GM12864 (cell line): ENCODE results near the gene SMCO3.

Source experiments
- DNase-seq: peaks from one replicate; pipeline ENCODE4 v3.0.0-alpha.2; 2011; ENCODE audit warnings: low read depth
- H3K4me3 ChIP-seq: 2 replicates; pipeline ENCODE4 v1.5.1; 2011; ENCODE audit warnings: mild to moderate bottlenecking, low read depth, low read length, control low read depth
- TF ChIP-seq, protein P1 (sequence below): IDR thresholded peaks from 2 replicates; pipeline ENCODE4 v1.5.1; 2011; ENCODE audit warnings: low read depth, mild to moderate bottlenecking, moderate library complexity, low read length, control low read depth, inconsistent platforms; ENCODE audit errors: missing control alignments

Gene SMCO3

DNA sequence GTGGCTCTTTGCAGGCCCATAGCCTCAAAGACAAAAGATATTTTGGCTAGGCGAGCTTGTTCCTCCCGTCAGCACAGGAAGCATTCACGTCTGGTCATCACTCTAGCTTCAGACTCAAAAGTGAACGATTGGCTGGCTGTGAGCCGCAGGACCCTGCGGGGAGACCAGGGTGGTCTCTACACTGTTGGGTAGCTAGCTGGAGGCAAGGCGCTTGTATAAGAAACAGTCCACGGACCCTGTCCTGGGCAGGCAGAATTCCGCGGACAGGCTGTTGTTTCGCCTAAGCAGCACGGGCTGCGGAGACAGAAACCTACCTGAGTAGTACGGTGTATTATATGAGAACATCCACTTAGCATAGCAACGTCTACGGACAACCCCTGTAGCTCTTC is 40.3 kb downstream of the SMCO3 start:
- TF ChIP-seq, protein P1, sequence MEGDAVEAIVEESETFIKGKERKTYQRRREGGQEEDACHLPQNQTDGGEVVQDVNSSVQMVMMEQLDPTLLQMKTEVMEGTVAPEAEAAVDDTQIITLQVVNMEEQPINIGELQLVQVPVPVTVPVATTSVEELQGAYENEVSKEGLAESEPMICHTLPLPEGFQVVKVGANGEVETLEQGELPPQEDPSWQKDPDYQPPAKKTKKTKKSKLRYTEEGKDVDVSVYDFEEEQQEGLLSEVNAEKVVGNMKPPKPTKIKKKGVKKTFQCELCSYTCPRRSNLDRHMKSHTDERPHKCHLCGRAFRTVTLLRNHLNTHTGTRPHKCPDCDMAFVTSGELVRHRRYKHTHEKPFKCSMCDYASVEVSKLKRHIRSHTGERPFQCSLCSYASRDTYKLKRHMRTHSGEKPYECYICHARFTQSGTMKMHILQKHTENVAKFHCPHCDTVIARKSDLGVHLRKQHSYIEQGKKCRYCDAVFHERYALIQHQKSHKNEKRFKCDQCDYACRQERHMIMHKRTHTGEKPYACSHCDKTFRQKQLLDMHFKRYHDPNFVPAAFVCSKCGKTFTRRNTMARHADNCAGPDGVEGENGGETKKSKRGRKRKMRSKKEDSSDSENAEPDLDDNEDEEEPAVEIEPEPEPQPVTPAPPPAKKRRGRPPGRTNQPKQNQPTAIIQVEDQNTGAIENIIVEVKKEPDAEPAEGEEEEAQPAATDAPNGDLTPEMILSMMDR, result no peak
- H3K4me3 ChIP-seq, result peak overlapping the region; percentile 81
- no peak for DNase-seq

DNA sequence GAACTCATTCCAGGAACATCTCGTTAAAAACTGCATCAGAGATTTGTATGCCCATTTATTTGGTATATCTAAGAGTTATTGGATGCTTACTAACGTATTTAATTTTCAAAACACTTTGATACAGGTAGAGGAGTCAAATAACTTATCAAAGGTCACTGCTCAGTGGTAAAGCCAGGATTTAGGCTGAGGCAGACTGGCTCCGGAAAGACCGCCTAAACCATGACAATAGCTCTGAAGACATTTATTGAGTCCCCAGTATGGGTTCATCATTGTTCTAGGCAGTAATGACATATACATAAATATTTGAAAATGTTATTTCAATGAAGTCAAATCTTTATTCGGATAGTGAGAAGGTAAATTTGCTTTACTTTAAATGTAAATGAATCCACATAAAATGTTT is 41.0 kb downstream of the SMCO3 start:
- H3K4me3 ChIP-seq, result no peak overlapping the region
- no peak for DNase-seq
- TF ChIP-seq, protein P1, result no peak

DNA sequence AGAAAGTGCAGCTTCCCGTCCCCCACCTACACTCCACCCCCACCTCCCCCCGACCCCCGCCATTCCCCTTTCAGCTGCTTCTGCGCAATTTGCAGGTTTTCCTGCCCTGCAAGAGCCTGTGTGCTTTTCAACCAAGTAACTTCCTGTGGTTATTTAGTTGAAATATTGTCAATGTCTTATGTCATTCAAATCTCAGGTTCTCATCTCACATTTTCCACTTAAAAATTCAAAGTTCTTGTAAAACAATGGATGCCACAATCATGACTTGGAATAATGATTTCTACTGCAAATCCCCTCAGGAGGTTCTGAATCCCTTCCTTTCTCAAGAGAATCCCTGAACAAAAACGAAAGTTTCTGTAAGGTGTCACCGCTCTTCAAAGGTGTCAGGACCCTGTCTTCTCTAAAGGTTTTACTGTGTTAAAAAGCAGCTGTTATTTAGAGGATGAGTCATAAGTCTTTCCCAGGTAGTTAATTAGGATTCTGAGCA is 42.3 kb downstream of the SMCO3 start:
- H3K4me3 ChIP-seq, result peak overlapping the region; percentile 3; the same call in 1 of the 2 replicates
- DNase-seq, result no peak
- TF ChIP-seq, protein P1, result no peak

DNA sequence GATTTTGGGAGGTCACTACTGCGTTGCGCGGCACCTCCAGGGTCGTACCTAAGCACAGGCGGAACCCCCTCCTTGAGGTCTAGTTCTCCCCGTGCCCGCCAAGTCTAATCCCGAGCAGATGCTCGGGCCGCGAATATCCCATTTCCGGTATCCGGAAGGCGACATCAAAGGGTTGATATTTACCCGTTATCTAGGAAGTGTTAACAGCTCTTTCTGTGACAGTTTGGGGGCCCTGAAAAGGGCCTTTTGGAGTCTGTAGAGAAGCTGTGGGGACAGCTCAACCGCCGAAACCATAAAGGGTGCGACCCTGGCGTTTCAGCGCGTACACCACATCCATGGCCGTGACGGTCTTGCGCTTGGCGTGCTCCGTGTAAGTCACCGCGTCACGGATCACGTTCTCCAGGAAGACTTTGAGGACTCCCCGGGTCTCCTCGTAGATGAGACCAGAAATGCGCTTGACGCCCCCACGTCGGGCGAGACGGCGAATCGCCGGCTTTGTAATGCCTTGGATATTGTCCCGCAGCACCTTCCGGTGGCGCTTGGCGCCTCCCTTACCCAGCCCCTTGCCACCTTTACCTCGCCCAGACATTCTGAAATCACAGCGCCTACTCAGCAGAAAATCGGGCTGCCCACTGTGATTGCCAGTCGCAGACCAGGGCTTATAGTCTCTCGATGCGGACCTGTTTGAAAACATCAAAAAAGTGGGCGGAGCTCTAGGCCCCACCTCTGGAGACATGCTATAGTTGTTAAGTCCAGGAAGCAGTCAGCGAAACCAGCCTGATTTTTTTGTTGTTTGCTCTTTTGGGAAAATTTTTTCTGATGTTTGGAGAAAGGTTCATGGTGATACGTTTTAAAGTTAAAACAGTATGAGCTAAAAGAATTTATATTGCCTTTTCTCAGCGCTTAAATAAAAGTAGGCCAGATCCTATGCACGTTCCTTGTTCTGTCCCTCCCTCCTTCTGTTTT is 43.2 kb downstream of the SMCO3 start:
- TF ChIP-seq, protein P1, result no peak
- DNase-seq, result peak; percentile 92
- peak overlapping the region; percentile 91 for H3K4me3 ChIP-seq

DNA sequence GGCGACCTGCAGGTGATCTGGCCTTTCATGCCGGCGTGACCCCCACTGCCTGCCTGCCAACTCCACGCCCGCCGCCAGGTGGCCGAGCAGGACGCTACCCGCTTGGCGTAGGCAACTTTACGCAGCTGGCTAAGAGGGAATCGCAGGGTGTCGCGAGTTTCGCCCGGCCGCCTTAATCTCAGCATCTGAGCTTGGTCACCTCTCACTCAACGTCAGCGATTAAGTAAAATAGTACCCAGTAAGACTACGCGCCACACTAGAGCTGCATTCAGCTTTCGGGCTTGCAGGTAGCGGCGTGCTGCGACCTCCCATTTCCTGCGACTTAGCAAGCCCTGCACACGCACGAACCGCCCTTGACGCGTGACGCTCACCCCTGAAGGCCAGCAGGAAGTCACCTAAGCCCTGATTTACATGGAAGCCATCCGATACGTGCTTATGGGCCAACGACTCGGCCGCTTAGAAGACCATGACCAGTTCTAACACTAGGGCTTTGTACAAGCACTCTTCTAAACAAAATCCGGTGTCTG is 44.0 kb downstream of the SMCO3 start:
- peak overlapping the region; percentile 91 for H3K4me3 ChIP-seq
- TF ChIP-seq, protein P1, result peak; percentile 84
- peak; percentile 93 for DNase-seq

DNA sequence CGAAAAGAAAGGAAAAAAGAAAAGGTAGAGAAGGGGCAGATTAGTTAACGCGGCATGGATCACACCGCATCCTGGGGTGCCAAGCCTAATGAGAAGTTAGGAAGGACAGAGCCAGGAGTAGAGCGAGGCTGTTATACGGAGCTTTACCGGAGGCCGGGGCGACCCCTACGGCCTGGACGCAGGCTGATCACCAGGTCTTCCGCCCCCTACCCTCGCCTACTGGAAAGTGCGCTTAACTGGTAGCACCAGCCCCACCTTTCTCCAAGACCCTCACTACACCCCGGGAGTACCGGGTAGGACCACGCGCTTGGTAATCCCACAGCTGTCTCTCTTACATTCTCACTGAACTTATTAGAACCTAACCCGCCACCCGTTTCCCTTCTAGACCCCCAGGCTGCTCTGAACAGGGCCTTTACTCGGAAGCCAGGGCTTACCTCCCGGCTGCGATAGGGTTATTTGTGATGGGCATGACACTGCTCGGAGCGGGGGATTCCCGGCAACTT is 44.5 kb downstream of the SMCO3 start:
- TF ChIP-seq, protein P1, result no peak
- no peak for DNase-seq
- H3K4me3 ChIP-seq, result peak overlapping the region; percentile 91
